ENCODE measurements around the gene USP20.

USP20 gene

DNA sequence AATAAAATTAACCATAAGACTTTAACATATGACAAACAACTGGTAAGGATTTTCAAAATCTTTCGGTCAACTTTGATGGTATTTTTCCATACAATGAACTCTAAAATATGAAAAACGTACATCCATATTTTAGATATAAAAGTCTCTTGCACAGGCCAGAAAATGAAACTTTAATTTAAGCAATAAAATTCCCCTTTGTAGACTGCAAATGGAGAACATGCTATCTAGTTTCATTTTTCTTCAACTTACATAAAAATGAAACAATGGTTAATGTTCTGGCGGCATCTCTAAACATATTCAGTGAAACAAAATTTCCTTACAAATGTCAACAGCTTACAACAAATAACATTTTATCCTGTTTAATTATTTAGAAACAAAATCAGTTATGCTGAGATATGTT, 84.0 kb downstream of the USP20 start:
- Histone ChIP-seq H3K4me3 (ENCODE audit: low read length) (no peak overlapping the region), H3K4me1 (ENCODE audit: control insufficient read depth, low read depth, low read length) (no peaks in the 10 kb centered on the region), H3K36me3 (ENCODE audit: control insufficient read depth, low read depth, low read length) (peaks cover under 1% of the 10 kb centered on the region), H3K27me3 (ENCODE audit: control insufficient read depth, insufficient read depth, low read length) (no peaks in the 10 kb centered on the region), H3K27ac (ENCODE audit: low read length) (no peak overlapping the region), H3K9ac (ENCODE audit: low read length) (no peak overlapping the region), H3K9me3 (ENCODE audit: control insufficient read depth, low read depth, low read length) (no peaks in the 10 kb centered on the region)

DNA sequence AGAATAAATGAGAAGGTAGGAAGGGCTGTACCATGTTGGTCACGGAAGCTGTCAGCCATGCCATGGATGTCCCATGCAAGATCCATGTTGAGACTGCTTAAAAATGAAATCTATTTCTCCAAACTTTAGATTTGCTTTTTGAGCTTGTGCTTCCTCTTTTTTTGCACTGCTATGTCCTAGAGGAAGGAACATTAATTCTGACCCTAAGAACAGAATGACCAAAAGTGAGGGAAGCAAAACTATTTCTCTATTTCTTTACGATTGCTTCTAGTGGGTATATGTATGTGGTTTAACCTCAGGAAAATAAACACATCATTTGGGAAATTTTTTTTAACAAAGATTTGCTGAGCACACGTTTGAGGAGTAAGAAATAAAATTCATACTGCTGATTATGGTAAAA, 84.6 kb downstream of the USP20 start:
- H3K27ac ChIP-seq (ENCODE audit: low read length), result no peak overlapping the region
- peaks cover 2% of the 10 kb centered on the region for H3K36me3 ChIP-seq (ENCODE audit: control insufficient read depth, low read depth, low read length)
- no peaks in the 10 kb centered on the region for H3K4me1 ChIP-seq (ENCODE audit: control insufficient read depth, low read depth, low read length)
- H3K4me3 ChIP-seq (ENCODE audit: low read length), result no peak overlapping the region
- no peaks in the 10 kb centered on the region for H3K27me3 ChIP-seq (ENCODE audit: control insufficient read depth, insufficient read depth, low read length)
- no peak overlapping the region for H3K9ac ChIP-seq (ENCODE audit: low read length)
- H3K9me3 ChIP-seq (ENCODE audit: control insufficient read depth, low read depth, low read length), result no peaks in the 10 kb centered on the region

DNA sequence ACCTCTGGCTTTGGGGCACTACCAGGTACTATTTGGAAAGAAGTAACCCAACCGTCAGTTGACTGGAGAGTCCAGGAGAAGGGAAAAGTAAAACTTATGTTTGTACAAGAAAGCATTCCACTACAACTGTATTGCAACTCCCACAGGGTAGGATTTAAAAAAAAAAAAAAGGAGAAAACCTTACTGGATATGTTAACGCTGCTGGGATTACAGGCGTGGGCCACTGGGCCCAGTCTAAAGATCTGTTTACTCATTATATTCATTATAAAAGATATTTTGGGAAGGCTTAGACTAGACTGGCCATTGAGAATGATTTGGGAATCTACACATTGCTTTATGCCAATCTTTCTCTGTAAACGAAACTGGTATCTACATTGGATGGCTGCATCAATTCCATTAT, 86.6 kb downstream of the USP20 start:
- Histone ChIP-seq H3K9ac (ENCODE audit: low read length) (no peak overlapping the region), H3K4me3 (ENCODE audit: low read length) (no peak overlapping the region), H3K9me3 (ENCODE audit: control insufficient read depth, low read depth, low read length) (no peaks in the 10 kb centered on the region), H3K27ac (ENCODE audit: low read length) (no peak overlapping the region), H3K27me3 (ENCODE audit: control insufficient read depth, insufficient read depth, low read length) (no peaks in the 10 kb centered on the region), H3K36me3 (ENCODE audit: control insufficient read depth, low read depth, low read length) (peaks cover 5% of the 10 kb centered on the region), H3K4me1 (ENCODE audit: control insufficient read depth, low read depth, low read length) (no peaks in the 10 kb centered on the region)

DNA sequence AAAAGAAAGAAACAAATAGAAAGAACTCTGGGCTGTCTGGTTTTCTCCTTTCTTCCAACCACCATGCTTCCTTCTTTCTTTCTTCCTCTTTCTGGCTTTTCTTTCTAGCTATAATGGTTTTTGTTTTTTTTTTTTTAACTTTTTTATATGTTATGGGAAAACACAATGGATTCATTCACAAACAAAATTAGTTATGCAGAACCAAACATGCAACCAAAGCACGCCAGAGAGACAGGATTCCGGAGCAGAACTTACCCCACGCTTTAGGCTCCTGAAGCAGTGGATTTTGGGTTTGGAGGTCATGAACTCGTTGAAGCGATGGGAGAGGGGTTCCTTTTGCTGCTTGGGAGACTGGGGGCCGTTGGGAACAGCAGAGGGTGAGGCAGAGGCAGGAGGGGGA, 88.3 kb downstream of the USP20 start:
- Histone ChIP-seq H3K36me3 (ENCODE audit: control insufficient read depth, low read depth, low read length) (peaks cover 8% of the 10 kb centered on the region), H3K4me3 (ENCODE audit: low read length) (no peak overlapping the region), H3K27ac (ENCODE audit: low read length) (no peak overlapping the region), H3K9ac (ENCODE audit: low read length) (no peak overlapping the region), H3K9me3 (ENCODE audit: control insufficient read depth, low read depth, low read length) (no peaks in the 10 kb centered on the region), H3K27me3 (ENCODE audit: control insufficient read depth, insufficient read depth, low read length) (no peaks in the 10 kb centered on the region), H3K4me1 (ENCODE audit: control insufficient read depth, low read depth, low read length) (no peaks in the 10 kb centered on the region)

DNA sequence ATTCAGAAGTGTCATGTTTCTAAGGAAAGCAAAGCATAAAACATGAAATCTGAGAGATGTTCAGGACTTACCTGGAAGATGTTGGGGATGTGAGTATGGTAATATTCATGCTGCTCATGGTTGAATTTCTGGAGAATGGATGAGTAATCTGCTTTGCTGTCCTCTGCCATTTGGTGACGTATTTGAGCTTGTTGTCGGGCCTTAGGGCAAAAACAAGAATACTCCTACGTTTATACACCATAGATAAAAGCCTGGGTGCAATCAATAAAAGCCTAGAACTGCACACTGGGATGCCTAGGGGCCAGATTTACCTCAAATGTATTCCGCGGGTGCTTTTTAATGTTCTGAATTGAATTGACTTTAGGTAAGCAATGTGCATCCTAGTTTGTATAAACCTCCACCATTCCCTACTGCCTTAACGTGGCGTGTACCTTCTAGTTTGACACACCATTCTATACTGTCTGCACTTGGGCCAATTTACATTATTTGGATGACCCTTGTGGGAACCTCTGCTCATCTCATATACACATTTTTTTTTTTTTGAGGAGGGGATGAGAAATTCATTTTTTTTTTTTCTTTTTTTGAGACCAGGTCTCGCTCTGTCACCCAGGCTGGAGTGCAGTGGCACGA, 94.4 kb downstream of the USP20 start:
- no peak overlapping the region for H3K27ac ChIP-seq (ENCODE audit: low read length)
- no peaks in the 10 kb centered on the region for H3K9me3 ChIP-seq (ENCODE audit: control insufficient read depth, low read depth, low read length)
- peaks cover 6% of the 10 kb centered on the region for H3K36me3 ChIP-seq (ENCODE audit: control insufficient read depth, low read depth, low read length)
- no peak overlapping the region for H3K4me3 ChIP-seq (ENCODE audit: low read length)
- H3K27me3 ChIP-seq (ENCODE audit: control insufficient read depth, insufficient read depth, low read length), result no peaks in the 10 kb centered on the region
- H3K9ac ChIP-seq (ENCODE audit: low read length), result no peak overlapping the region
- peaks cover 19% of the 10 kb centered on the region for H3K4me1 ChIP-seq (ENCODE audit: control insufficient read depth, low read depth, low read length)

DNA sequence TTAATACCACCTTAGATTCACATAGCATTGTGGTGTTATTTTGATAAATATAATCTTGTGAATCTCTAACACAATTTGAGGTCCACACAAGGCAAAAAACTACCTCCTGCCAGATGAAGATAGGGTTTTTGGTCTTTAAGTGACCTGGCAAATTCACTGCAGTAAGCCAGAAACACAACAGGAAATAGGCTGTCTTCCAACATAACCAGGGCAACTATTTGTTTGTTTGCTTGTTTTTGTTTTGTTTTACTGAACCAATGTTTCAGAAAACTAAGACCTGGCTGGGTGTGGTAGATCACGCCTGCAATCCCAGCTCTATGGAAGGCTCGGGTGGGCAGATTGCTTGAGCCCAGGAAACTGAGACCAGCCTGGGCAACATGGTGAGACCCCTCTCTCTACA, 95.5 kb downstream of the USP20 start:
- Histone ChIP-seq H3K36me3 (ENCODE audit: control insufficient read depth, low read depth, low read length) (peaks cover 6% of the 10 kb centered on the region), H3K4me1 (ENCODE audit: control insufficient read depth, low read depth, low read length) (peaks cover 19% of the 10 kb centered on the region), H3K27me3 (ENCODE audit: control insufficient read depth, insufficient read depth, low read length) (no peaks in the 10 kb centered on the region), H3K4me3 (ENCODE audit: low read length) (no peak overlapping the region), H3K9me3 (ENCODE audit: control insufficient read depth, low read depth, low read length) (no peaks in the 10 kb centered on the region), H3K9ac (ENCODE audit: low read length) (no peak overlapping the region), H3K27ac (ENCODE audit: low read length) (no peak overlapping the region)

Measured in iPS-18a (cell line).